Astrocyte (in vitro differentiated cells and primary cell): ENCODE results near the gene TBC1D22B. TPM values are rescaled to one million over a fixed set of nuclear protein-coding genes. Genes with fewer than 3 reads are reported as not detected.

Source experiments
- DNase-seq: peaks from one replicate; pipeline ENCODE4 v3.0.0-alpha.2; 2010; ENCODE audit warnings: low read depth
- FAIRE-seq: peaks from 2 replicates; lab custom pipeline; 2011; peaks lifted over from hg19 to GRCh38; lab: Jason Lieb, UNC
- H2AFZ ChIP-seq: 2 replicates; pipeline ENCODE4 v1.6.0; 2012; ENCODE audit warnings: low read depth, low read length, inconsistent platforms
- H3K27ac ChIP-seq: 2 replicates; pipeline ENCODE4 v1.5.1; 2011; ENCODE audit warnings: low read depth, low read length, inconsistent platforms
- H3K27me3 ChIP-seq: 2 replicates; pipeline ENCODE4 v1.6.0; 2011; ENCODE audit warnings: low read length, inconsistent platforms; ENCODE audit not compliant: insufficient read depth
- H3K36me3 ChIP-seq: 2 replicates; pipeline ENCODE4 v1.5.1; 2011; ENCODE audit warnings: low read length, inconsistent platforms; ENCODE audit not compliant: insufficient read depth
- H3K4me1 ChIP-seq: 2 replicates; pipeline ENCODE4 v1.5.1; 2011; ENCODE audit warnings: low read length, inconsistent platforms; ENCODE audit not compliant: insufficient read depth
- H3K4me2 ChIP-seq: 2 replicates; pipeline ENCODE4 v1.6.0; 2012; ENCODE audit warnings: low read length, inconsistent platforms
- H3K4me3 ChIP-seq: 2 replicates; pipeline ENCODE4 v1.5.1; 2011; ENCODE audit warnings: low read depth, mild to moderate bottlenecking, low read length, inconsistent platforms; ENCODE audit not compliant: insufficient read depth
- H3K79me2 ChIP-seq: 2 replicates; pipeline ENCODE4 v1.6.0; 2012; ENCODE audit warnings: mild to moderate bottlenecking, low read length, inconsistent platforms; ENCODE audit not compliant: insufficient read depth
- H3K9ac ChIP-seq: 2 replicates; pipeline ENCODE4 v1.6.0; 2012; ENCODE audit warnings: mild to moderate bottlenecking, low read length, inconsistent platforms
- H3K9me3 ChIP-seq: 2 replicates; pipeline ENCODE4 v1.5.1; 2012; ENCODE audit warnings: low read depth, mild to moderate bottlenecking, low read length, inconsistent platforms; ENCODE audit not compliant: insufficient read depth
- H4K20me1 ChIP-seq: 2 replicates; pipeline ENCODE4 v1.6.0; 2012; ENCODE audit warnings: low read length, inconsistent platforms; ENCODE audit not compliant: insufficient read depth
- H3K27ac Mint-ChIP-seq: one replicate; pipeline ENCODE4 v1.8.0; 2021; ENCODE audit warnings: mild to moderate bottlenecking, mixed read lengths; ENCODE audit not compliant: unreplicated experiment
- H3K27me3 Mint-ChIP-seq: one replicate; pipeline ENCODE4 v1.8.0; 2021; ENCODE audit warnings: low read depth, mixed read lengths; ENCODE audit not compliant: unreplicated experiment
- H3K36me3 Mint-ChIP-seq: one replicate; pipeline ENCODE4 v1.8.0; 2021; ENCODE audit warnings: low read depth, mixed read lengths; ENCODE audit not compliant: unreplicated experiment
- H3K4me1 Mint-ChIP-seq: one replicate; pipeline ENCODE4 v1.8.0; 2021; ENCODE audit warnings: low read depth, mixed read lengths; ENCODE audit not compliant: unreplicated experiment
- H3K4me3 Mint-ChIP-seq: one replicate; pipeline ENCODE4 v1.8.0; 2021; ENCODE audit warnings: mild to moderate bottlenecking, moderate library complexity, mixed read lengths; ENCODE audit not compliant: unreplicated experiment
- H3K9me3 Mint-ChIP-seq: one replicate; pipeline ENCODE4 v1.8.0; 2021; ENCODE audit warnings: mild to moderate bottlenecking, mixed read lengths; ENCODE audit not compliant: unreplicated experiment
- CTCF ChIP-seq: IDR thresholded peaks from 2 replicates; pipeline ENCODE4 v1.5.1; 2011; ENCODE audit warnings: low read depth, mild to moderate bottlenecking, inconsistent platforms, low read length, moderate library complexity; ENCODE audit not compliant: insufficient read depth
- EZH2 ChIP-seq: IDR thresholded peaks from 2 replicates; pipeline ENCODE4 v1.6.1; 2012; ENCODE audit warnings: mild to moderate bottlenecking, low read length, inconsistent platforms; ENCODE audit not compliant: insufficient read depth
- total RNA-seq: library from RNA; stranded (reverse); gene quantifications from 2 replicates; pipeline ENCODE4 v1.2.1, GENCODE V29; 2021

Gene TBC1D22B
- total RNA-seq, 1 donor from 2014 or later: 10.8 TPM

GRCh38 chr6:37259191-37259590, 1.6 kb downstream of the TBC1D22B start:
- H3K9me3 Mint-ChIP-seq: no peaks in the 10 kb centered on the region
- peaks cover 9% of the 10 kb centered on the region for H4K20me1 ChIP-seq
- H3K4me3 Mint-ChIP-seq: peak overlapping the region; percentile 87
- H3K36me3 Mint-ChIP-seq: no peaks in the 10 kb centered on the region
- peak overlapping the region; percentile 84 for H3K4me2 ChIP-seq
- no peaks in the 10 kb centered on the region for H3K36me3 ChIP-seq
- H3K27ac Mint-ChIP-seq: peak overlapping the region; percentile 0
- no peaks in the 10 kb centered on the region for H3K9me3 ChIP-seq
- H3K4me3 ChIP-seq: peak overlapping the region; percentile 98
- H3K9ac ChIP-seq: no peak overlapping the region
- peaks cover 11% of the 10 kb centered on the region for H3K4me1 ChIP-seq
- H3K79me2 ChIP-seq: peaks cover 62% of the 10 kb centered on the region
- peaks cover 11% of the 10 kb centered on the region for H3K4me1 Mint-ChIP-seq
- no peak overlapping the region for H2AFZ ChIP-seq
- no peak overlapping the region for H3K27ac ChIP-seq
- DNase-seq: no peak
- no peaks in the 10 kb centered on the region for H3K27me3 ChIP-seq
- TF ChIP-seq EZH2: no peak
- no peak for TF ChIP-seq CTCF
- no peaks in the 10 kb centered on the region for H3K27me3 Mint-ChIP-seq
- FAIRE-seq: no peak

- peak overlapping the region; percentile 64 for H3K4me3 Mint-ChIP-seq
- no peak overlapping the region for H3K4me3 ChIP-seq
- no peak overlapping the region for H2AFZ ChIP-seq
- H3K9ac ChIP-seq: no peak overlapping the region
- H3K36me3 ChIP-seq: no peaks in the 10 kb centered on the region
- no peak overlapping the region for H3K27ac ChIP-seq
- H3K36me3 Mint-ChIP-seq: no peaks in the 10 kb centered on the region
- peaks cover 9% of the 10 kb centered on the region for H4K20me1 ChIP-seq
- DNase-seq (no peak), FAIRE-seq (no peak)
- H3K27ac Mint-ChIP-seq: no peak overlapping the region
- H3K4me2 ChIP-seq: peak overlapping the region; percentile 84
- no peaks in the 10 kb centered on the region for H3K9me3 Mint-ChIP-seq
- peaks cover 70% of the 10 kb centered on the region for H3K79me2 ChIP-seq
- H3K4me1 ChIP-seq: peaks cover 11% of the 10 kb centered on the region
- no peaks in the 10 kb centered on the region for H3K27me3 ChIP-seq
- H3K9me3 ChIP-seq: no peaks in the 10 kb centered on the region
- peaks cover 13% of the 10 kb centered on the region for H3K4me1 Mint-ChIP-seq
- no peaks in the 10 kb centered on the region for H3K27me3 Mint-ChIP-seq
- TF ChIP-seq CTCF: no peak
- TF ChIP-seq EZH2: no peak
Measured at GRCh38 chr6:37260040-37260439, 2.5 kb downstream of the TBC1D22B start.

- H3K27me3 ChIP-seq: no peaks in the 10 kb centered on the region
- no peak overlapping the region for H3K27ac Mint-ChIP-seq
- no peak overlapping the region for H3K27ac ChIP-seq
- H4K20me1 ChIP-seq: peaks cover 9% of the 10 kb centered on the region
- DNase-seq: no peak
- H3K79me2 ChIP-seq: peaks cover 74% of the 10 kb centered on the region
- no peak overlapping the region for H2AFZ ChIP-seq
- no peak for TF ChIP-seq CTCF
- TF ChIP-seq EZH2: no peak
- H3K9me3 Mint-ChIP-seq: no peaks in the 10 kb centered on the region
- peaks cover 14% of the 10 kb centered on the region for H3K4me1 Mint-ChIP-seq
- peaks cover 11% of the 10 kb centered on the region for H3K4me1 ChIP-seq
- no peaks in the 10 kb centered on the region for H3K9me3 ChIP-seq
- H3K4me2 ChIP-seq: no peak overlapping the region
- H3K4me3 Mint-ChIP-seq: no peak overlapping the region
- no peak for FAIRE-seq
- H3K36me3 Mint-ChIP-seq: no peaks in the 10 kb centered on the region
- H3K27me3 Mint-ChIP-seq: no peaks in the 10 kb centered on the region
- H3K4me3 ChIP-seq: no peak overlapping the region
- no peak overlapping the region for H3K9ac ChIP-seq
- H3K36me3 ChIP-seq: no peaks in the 10 kb centered on the region
Measured at GRCh38 chr6:37260444-37260843, 2.9 kb downstream of the TBC1D22B start.
